Measurements from ENCODE around the gene ZSWIM6.
A peak's percentile ranks its signal among the peaks of the same experiment; 100 is the strongest.

ZSWIM6 gene

GRCh38 chr5:61450493-61451279 lies 118.6 kb downstream of the ZSWIM6 start:
- DNase-seq (ENCODE audit: low read depth, low spot score) = no peak
- H3K27ac ChIP-seq = peak overlapping the region; percentile 74

GRCh38 chr5:61455179-61456006 lies 123.3 kb downstream of the ZSWIM6 start:
- Histone ChIP-seq H3K9ac (ENCODE audit: insufficient read length) (no peak overlapping the region), H3K36me3 (ENCODE audit: insufficient read depth, low read length) (peaks cover 20% of the 10 kb centered on the region; the same call in 1 of the 2 replicates), H3K27ac (no peak overlapping the region), H3K4me3 (no peak overlapping the region), H3K9me3 (ENCODE audit: low read depth, low read length) (no peaks in the 10 kb centered on the region)
- TF ChIP-seq POLR2AphosphoS5 (IDR thresholded peaks at IDR 0.05; ENCODE audit: borderline replicate concordance, low read depth, low read length) (no peak), EZH2 (IDR thresholded peaks at IDR 0.05) (no peak)
- no peak for DNase-seq (ENCODE audit: low read depth, low spot score)

More at GRCh38 chr5:61450493-61451279, 118.6 kb downstream of the ZSWIM6 start:
- Histone ChIP-seq H3K4me3 (no peak overlapping the region), H3K9me3 (ENCODE audit: low read depth, low read length) (peaks cover 11% of the 10 kb centered on the region; the same call in 1 of the 2 replicates), H3K9ac (ENCODE audit: insufficient read length) (no peak overlapping the region), H3K36me3 (ENCODE audit: insufficient read depth, low read length) (peaks cover 35% of the 10 kb centered on the region)
- TF ChIP-seq POLR2AphosphoS5 (IDR thresholded peaks at IDR 0.05; ENCODE audit: borderline replicate concordance, low read depth, low read length) (no peak), FOXP2 (optimal IDR thresholded peaks at IDR 0.05; ENCODE audit: control extremely low read depth, extremely low read length, insufficient read depth) (no peak), EZH2 (IDR thresholded peaks at IDR 0.05) (no peak)

GRCh38 chr5:61460471-61460870 lies 128.4 kb downstream of the ZSWIM6 start:
- Histone ChIP-seq H3K9me3 (ENCODE audit: low read depth, low read length) (no peaks in the 10 kb centered on the region), H3K4me3 (0 out of 2 replicates have a peak overlapping the region, but pooled peaks have one; percentile 7), H3K9ac (ENCODE audit: insufficient read length) (no peak overlapping the region), H3K36me3 (ENCODE audit: insufficient read depth, low read length) (peaks cover 20% of the 10 kb centered on the region; the same call in 1 of the 2 replicates), H3K27ac (no peak overlapping the region)
- DNase-seq (ENCODE audit: low read depth, low spot score) = peak; percentile 57
- no peak for TF ChIP-seq EZH2 (IDR thresholded peaks at IDR 0.05)
- no peak for TF ChIP-seq FOXP2 (optimal IDR thresholded peaks at IDR 0.05; ENCODE audit: control extremely low read depth, extremely low read length, insufficient read depth)
- no peak; the same call in 1 of the 2 replicates for TF ChIP-seq POLR2AphosphoS5 (IDR thresholded peaks at IDR 0.05; ENCODE audit: borderline replicate concordance, low read depth, low read length)

- Histone ChIP-seq H3K9me3 (ENCODE audit: low read depth, low read length) (no peaks in the 10 kb centered on the region), H3K27ac (no peak overlapping the region), H3K4me3 (no peak overlapping the region), H3K9ac (ENCODE audit: insufficient read length) (no peak overlapping the region), H3K36me3 (ENCODE audit: insufficient read depth, low read length) (peaks cover 19% of the 10 kb centered on the region; the same call in 1 of the 2 replicates)
- TF ChIP-seq POLR2AphosphoS5 (IDR thresholded peaks at IDR 0.05; ENCODE audit: borderline replicate concordance, low read depth, low read length) (no peak), EZH2 (IDR thresholded peaks at IDR 0.05) (no peak), FOXP2 (optimal IDR thresholded peaks at IDR 0.05; ENCODE audit: control extremely low read depth, extremely low read length, insufficient read depth) (no peak)
- no peak for DNase-seq (ENCODE audit: low read depth, low spot score)
Observed at GRCh38 chr5:61461417-61461816, 129.4 kb downstream of the ZSWIM6 start.

GRCh38 chr5:61461926-61462325 lies 129.9 kb downstream of the ZSWIM6 start:
- H3K36me3 ChIP-seq (ENCODE audit: insufficient read depth, low read length) = peaks cover 19% of the 10 kb centered on the region; the same call in 1 of the 2 replicates
- no peak for DNase-seq (ENCODE audit: low read depth, low spot score)
- H3K9me3 ChIP-seq (ENCODE audit: low read depth, low read length) = no peaks in the 10 kb centered on the region
- H3K9ac ChIP-seq (ENCODE audit: insufficient read length) = no peak overlapping the region
- TF ChIP-seq FOXP2 (optimal IDR thresholded peaks at IDR 0.05; ENCODE audit: control extremely low read depth, extremely low read length, insufficient read depth) (no peak), POLR2AphosphoS5 (IDR thresholded peaks at IDR 0.05; ENCODE audit: borderline replicate concordance, low read depth, low read length) (no peak), EZH2 (IDR thresholded peaks at IDR 0.05) (no peak)
- H3K27ac ChIP-seq = no peak overlapping the region
- no peak overlapping the region for H3K4me3 ChIP-seq

- H3K9ac ChIP-seq (ENCODE audit: insufficient read length) = no peak overlapping the region
- H3K27ac ChIP-seq = no peak overlapping the region
- H3K36me3 ChIP-seq (ENCODE audit: insufficient read depth, low read length) = peaks cover 15% of the 10 kb centered on the region
- DNase-seq (ENCODE audit: low read depth, low spot score) = no peak
- TF ChIP-seq FOXP2 (optimal IDR thresholded peaks at IDR 0.05; ENCODE audit: control extremely low read depth, extremely low read length, insufficient read depth) (no peak), EZH2 (IDR thresholded peaks at IDR 0.05) (no peak)
- no peaks in the 10 kb centered on the region for H3K9me3 ChIP-seq (ENCODE audit: low read depth, low read length)
- H3K4me3 ChIP-seq = no peak overlapping the region
Observed at GRCh38 chr5:61463596-61463995, 131.5 kb downstream of the ZSWIM6 start.

GRCh38 chr5:61464512-61464911 lies 132.5 kb downstream of the ZSWIM6 start:
- Histone ChIP-seq H3K4me3 (no peak overlapping the region), H3K27ac (peak overlapping the region; percentile 51; the same call in 1 of the 2 replicates), H3K9me3 (ENCODE audit: low read depth, low read length) (no peaks in the 10 kb centered on the region), H3K36me3 (ENCODE audit: insufficient read depth, low read length) (peaks cover 16% of the 10 kb centered on the region), H3K9ac (ENCODE audit: insufficient read length) (no peak overlapping the region)
- no peak for TF ChIP-seq FOXP2 (optimal IDR thresholded peaks at IDR 0.05; ENCODE audit: control extremely low read depth, extremely low read length, insufficient read depth)
- no peak for TF ChIP-seq POLR2AphosphoS5 (IDR thresholded peaks at IDR 0.05; ENCODE audit: borderline replicate concordance, low read depth, low read length)
- no peak for TF ChIP-seq EZH2 (IDR thresholded peaks at IDR 0.05)
- DNase-seq (ENCODE audit: low read depth, low spot score) = no peak

- Histone ChIP-seq H3K9ac (ENCODE audit: insufficient read length) (no peak overlapping the region), H3K9me3 (ENCODE audit: low read depth, low read length) (no peaks in the 10 kb centered on the region), H3K4me3 (0 out of 2 replicates have a peak overlapping the region, but pooled peaks have one; percentile 4), H3K36me3 (ENCODE audit: insufficient read depth, low read length) (peaks cover 15% of the 10 kb centered on the region), H3K27ac (peak overlapping the region; percentile 51)
- DNase-seq (ENCODE audit: low read depth, low spot score) = no peak
- TF ChIP-seq POLR2AphosphoS5 (IDR thresholded peaks at IDR 0.05; ENCODE audit: borderline replicate concordance, low read depth, low read length) = no peak
- no peak for TF ChIP-seq EZH2 (IDR thresholded peaks at IDR 0.05)
- no peak for TF ChIP-seq FOXP2 (optimal IDR thresholded peaks at IDR 0.05; ENCODE audit: control extremely low read depth, extremely low read length, insufficient read depth)
Observed at GRCh38 chr5:61465066-61465465, 133.0 kb downstream of the ZSWIM6 start.

All from SK-N-MC (cell line).